ENCODE results near the gene ADGRD1. TPM values are rescaled to one million over a fixed set of nuclear protein-coding genes. Genes with fewer than 3 reads are reported as not detected.
A peak's percentile ranks its signal among the peaks of the same experiment; 100 is the strongest.

The ADGRD1 gene
- total RNA-seq, 1 donor from 2014 or later = 0.47 TPM

- POLR2A ChIA-PET = interaction anchor here (1.0 to 1.3 kb wide), 2 partner anchors 9 to 10 kb away, joined by 5 to 6 read pairs; no protein-coding TSS in a partner anchor
- H3K4me1 Mint-ChIP-seq = peaks cover 20% of the 10 kb centered on the region
- DNase-seq (no peak), ATAC-seq (ENCODE audit: low read depth) (peak; percentile 88)
- H3K27me3 Mint-ChIP-seq = peaks cover 13% of the 10 kb centered on the region
- H3K27ac Mint-ChIP-seq = peak overlapping the region; percentile 10
- H3K36me3 Mint-ChIP-seq (ENCODE audit: low read depth) = no peaks in the 10 kb centered on the region
- H3K9me3 Mint-ChIP-seq = no peaks in the 10 kb centered on the region
- CTCF ChIA-PET = interaction anchor here (0.9 kb wide), 1 partner anchor 10 kb away, joined by 5 read pairs; no protein-coding TSS in a partner anchor
- TF ChIP-seq CTCF (IDR thresholded peaks at IDR 0.05) = no peak
- intact Hi-C loops (cut with micrococcal nuclease) = no loop called here
- H3K4me3 Mint-ChIP-seq = peak overlapping the region; percentile 40
Observed at GRCh38 chr12:130970165-130970907, 16.6 kb downstream of the ADGRD1 start.

GRCh38 chr12:130970908-130971233 lies 17.2 kb downstream of the ADGRD1 start:
- TF ChIP-seq CTCF (IDR thresholded peaks at IDR 0.05) = no peak
- Mint-ChIP-seq H3K27me3 (peaks cover 13% of the 10 kb centered on the region), H3K4me1 (peaks cover 20% of the 10 kb centered on the region), H3K27ac (peak overlapping the region; percentile 10), H3K36me3 (ENCODE audit: low read depth) (no peaks in the 10 kb centered on the region), H3K4me3 (peak overlapping the region; percentile 40), H3K9me3 (no peaks in the 10 kb centered on the region)
- ChIA-PET POLR2A (interaction anchor here (1.0 kb wide), 1 partner anchor 9 kb away, joined by 5 read pairs; no protein-coding TSS in a partner anchor), CTCF (no interaction called here)
- intact Hi-C loops (cut with micrococcal nuclease) = no loop called here
- ATAC-seq (ENCODE audit: low read depth) (no peak), DNase-seq (no peak)

GRCh38 chr12:130971925-130972585 lies 18.3 kb downstream of the ADGRD1 start:
- peaks cover 13% of the 10 kb centered on the region for H3K27me3 Mint-ChIP-seq
- peaks cover 20% of the 10 kb centered on the region for H3K4me1 Mint-ChIP-seq
- CTCF ChIA-PET = no interaction called here
- H3K4me3 Mint-ChIP-seq = no peak overlapping the region
- no peaks in the 10 kb centered on the region for H3K36me3 Mint-ChIP-seq (ENCODE audit: low read depth)
- ATAC-seq (ENCODE audit: low read depth) (no peak), DNase-seq (no peak)
- H3K9me3 Mint-ChIP-seq = no peaks in the 10 kb centered on the region
- no peak overlapping the region for H3K27ac Mint-ChIP-seq
- intact Hi-C loops (cut with micrococcal nuclease) = no loop called here
- POLR2A ChIA-PET = no interaction called here
- TF ChIP-seq CTCF (IDR thresholded peaks at IDR 0.05) = no peak

- Mint-ChIP-seq H3K9me3 (no peaks in the 10 kb centered on the region), H3K27ac (no peak overlapping the region), H3K27me3 (peaks cover 13% of the 10 kb centered on the region), H3K4me1 (peaks cover 20% of the 10 kb centered on the region), H3K4me3 (no peak overlapping the region), H3K36me3 (ENCODE audit: low read depth) (no peaks in the 10 kb centered on the region)
- intact Hi-C loops (cut with micrococcal nuclease) = no loop called here
- POLR2A ChIA-PET = no interaction called here
- ATAC-seq (ENCODE audit: low read depth) (no peak), DNase-seq (no peak)
- TF ChIP-seq CTCF (IDR thresholded peaks at IDR 0.05) = no peak
- CTCF ChIA-PET = no interaction called here
Observed at GRCh38 chr12:130972586-130972950, 18.9 kb downstream of the ADGRD1 start.

- intact Hi-C loops (cut with micrococcal nuclease) = no loop called here
- H3K27ac Mint-ChIP-seq = no peak overlapping the region
- POLR2A ChIA-PET = no interaction called here
- ATAC-seq (ENCODE audit: low read depth) (no peak), DNase-seq (no peak)
- no peak for TF ChIP-seq CTCF (IDR thresholded peaks at IDR 0.05)
- H3K27me3 Mint-ChIP-seq = peaks cover 13% of the 10 kb centered on the region
- no peaks in the 10 kb centered on the region for H3K9me3 Mint-ChIP-seq
- H3K4me3 Mint-ChIP-seq = no peak overlapping the region
- CTCF ChIA-PET = no interaction called here
- peaks cover 20% of the 10 kb centered on the region for H3K4me1 Mint-ChIP-seq
- no peaks in the 10 kb centered on the region for H3K36me3 Mint-ChIP-seq (ENCODE audit: low read depth)
Observed at GRCh38 chr12:130973109-130973508, 19.4 kb downstream of the ADGRD1 start.

Data from activated B cell treated with CpG ODN at 0.5 μM for 24 hours (primary cell).